Measurements from ENCODE around the gene ORAI3. TPM values are rescaled to one million over a fixed set of nuclear protein-coding genes. Genes with fewer than 3 reads are reported as not detected.

The ORAI3 gene
- total RNA-seq, 2 donors from 2014 or later, result 7.4 to 16.8 TPM

DNA sequence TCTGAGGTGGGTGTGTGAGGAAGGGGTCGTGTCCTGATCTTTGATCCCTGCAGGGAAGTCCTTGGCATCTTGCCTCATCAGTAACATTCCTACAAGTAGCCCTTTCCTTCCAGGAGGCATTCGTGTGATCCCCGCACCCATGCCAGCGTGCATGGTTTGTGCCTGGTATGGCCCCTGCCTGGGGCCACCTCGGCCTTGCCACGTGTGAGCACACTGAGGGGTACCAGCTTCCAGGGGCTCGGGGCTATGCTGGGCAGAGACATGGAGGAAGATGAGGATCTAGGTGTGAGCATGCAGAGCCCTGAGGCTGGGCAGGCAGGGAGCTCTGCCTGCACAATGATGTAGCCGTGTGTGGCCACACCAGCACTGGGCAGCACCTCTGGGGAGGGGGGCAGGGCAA is 42.2 kb downstream of the ORAI3 start:
- Mint-ChIP-seq H3K36me3 (no peaks in the 10 kb centered on the region), H3K4me3 (no peak overlapping the region), H3K27me3 (no peaks in the 10 kb centered on the region), H3K9me3 (no peaks in the 10 kb centered on the region), H3K4me1 (ENCODE audit: low read depth in 2 of 2) (peaks cover 9 to 11% of the 10 kb centered on the region in 2 donors), H3K27ac (no peak overlapping the region)
- DNase-seq (ENCODE audit: low spot score), result no peak
- ATAC-seq, result no peak

DNA sequence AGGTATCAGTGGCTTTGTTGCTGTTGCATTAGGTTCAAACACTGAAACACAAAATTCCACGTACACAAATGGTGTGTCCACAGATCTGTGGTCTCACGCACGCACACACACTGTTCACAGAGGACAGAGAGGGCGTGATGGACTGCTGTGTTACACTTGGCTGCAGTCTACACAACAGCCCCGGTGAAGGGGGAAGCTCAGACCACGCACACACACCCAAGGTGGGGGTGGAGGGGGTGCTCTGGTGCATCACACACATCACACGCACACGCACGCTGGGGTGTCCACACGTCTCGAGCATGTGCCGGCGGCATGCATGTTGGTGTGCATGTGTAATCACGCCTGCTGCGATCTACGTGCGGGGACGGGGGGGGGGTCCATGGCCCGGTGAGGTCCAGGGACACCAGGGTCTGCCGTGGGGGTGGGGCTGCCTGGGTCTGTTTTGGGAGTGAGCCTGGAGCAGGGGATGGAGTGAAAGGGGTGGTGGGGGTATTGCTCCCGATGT is 43.5 kb downstream of the ORAI3 start:
- DNase-seq (ENCODE audit: low spot score) (no peak), ATAC-seq (no peak)
- Mint-ChIP-seq H3K9me3 (no peaks in the 10 kb centered on the region), H3K4me1 (ENCODE audit: low read depth in 2 of 2) (peaks cover 14 to 15% of the 10 kb centered on the region in 2 donors), H3K36me3 (no peaks in the 10 kb centered on the region), H3K27me3 (peaks cover 0 to 4% of the 10 kb centered on the region in 2 donors), H3K27ac (peak overlapping the region in 1 of 2 donors; percentile 49), H3K4me3 (no peak overlapping the region)

DNA sequence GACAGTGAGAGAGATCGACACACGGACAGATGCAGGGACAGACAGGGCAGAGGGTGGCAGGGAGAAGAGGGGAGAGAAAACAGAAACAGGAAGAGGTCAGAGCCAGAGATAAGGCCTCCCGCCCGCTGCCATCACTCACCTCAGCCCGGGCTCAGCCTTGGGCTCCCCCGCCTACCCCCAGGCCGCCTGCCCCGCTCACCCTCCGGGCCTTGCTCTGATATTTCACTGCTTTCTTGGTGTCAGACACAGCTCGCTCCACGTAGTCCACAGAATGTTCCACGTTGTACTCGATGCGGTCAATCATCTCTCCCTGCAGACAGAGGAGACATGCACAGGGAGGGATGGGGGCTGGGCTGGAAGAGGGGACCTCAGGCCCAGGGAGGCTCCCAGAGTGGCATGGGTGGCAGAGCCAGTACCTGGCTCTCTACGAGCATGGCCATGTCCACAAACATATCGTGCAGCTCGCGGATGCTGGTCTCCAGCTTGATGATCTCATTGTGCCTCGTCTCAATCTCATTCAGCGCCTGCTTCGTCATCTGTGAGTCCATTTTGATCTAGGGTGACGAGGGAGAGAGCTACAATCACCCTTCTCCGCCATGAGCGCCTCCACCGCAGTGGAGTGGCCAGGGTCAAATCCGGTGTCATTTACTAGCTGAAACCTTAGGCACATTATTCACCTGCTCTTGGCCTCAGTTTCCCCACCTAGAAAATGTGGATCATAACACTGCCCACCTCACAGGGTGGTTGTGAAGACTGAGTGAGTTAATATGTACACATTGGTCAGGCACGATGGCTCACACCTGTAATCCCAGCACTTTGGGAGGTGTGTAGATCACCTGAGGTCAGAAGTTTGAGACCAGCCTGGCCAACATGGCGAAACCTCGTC is 44.3 kb downstream of the ORAI3 start:
- ATAC-seq (no peak), DNase-seq (ENCODE audit: low spot score) (no peak)
- Mint-ChIP-seq H3K4me1 (ENCODE audit: low read depth in 2 of 2) (peaks cover 14 to 15% of the 10 kb centered on the region in 2 donors), H3K4me3 (no peak overlapping the region), H3K36me3 (no peaks in the 10 kb centered on the region), H3K27me3 (peaks cover 0 to 4% of the 10 kb centered on the region in 2 donors), H3K9me3 (no peaks in the 10 kb centered on the region), H3K27ac (peak overlapping the region; percentile 19 to 49)

DNA sequence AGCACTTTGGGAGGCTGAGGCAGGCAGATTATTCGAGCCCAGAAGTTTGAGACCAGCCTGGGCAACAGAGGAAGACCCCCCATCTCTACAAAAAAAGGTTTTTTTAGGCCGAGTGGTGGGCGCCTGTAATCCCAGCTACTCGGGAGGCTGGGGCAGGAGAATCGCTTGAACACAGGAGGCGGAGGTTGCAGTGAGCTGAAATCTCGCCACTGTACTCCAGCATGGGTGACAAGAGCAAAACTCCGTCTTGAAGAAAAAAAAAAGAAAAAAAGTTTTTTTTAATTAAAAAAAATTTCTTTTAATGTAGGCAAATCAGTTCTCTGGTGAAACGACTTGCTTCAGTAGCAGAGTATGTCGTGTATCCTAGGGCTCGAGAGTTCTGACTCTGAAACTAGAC is 47.1 kb downstream of the ORAI3 start:
- peaks cover 14 to 15% of the 10 kb centered on the region in 2 donors for H3K4me1 Mint-ChIP-seq (ENCODE audit: low read depth in 2 of 2)

DNA sequence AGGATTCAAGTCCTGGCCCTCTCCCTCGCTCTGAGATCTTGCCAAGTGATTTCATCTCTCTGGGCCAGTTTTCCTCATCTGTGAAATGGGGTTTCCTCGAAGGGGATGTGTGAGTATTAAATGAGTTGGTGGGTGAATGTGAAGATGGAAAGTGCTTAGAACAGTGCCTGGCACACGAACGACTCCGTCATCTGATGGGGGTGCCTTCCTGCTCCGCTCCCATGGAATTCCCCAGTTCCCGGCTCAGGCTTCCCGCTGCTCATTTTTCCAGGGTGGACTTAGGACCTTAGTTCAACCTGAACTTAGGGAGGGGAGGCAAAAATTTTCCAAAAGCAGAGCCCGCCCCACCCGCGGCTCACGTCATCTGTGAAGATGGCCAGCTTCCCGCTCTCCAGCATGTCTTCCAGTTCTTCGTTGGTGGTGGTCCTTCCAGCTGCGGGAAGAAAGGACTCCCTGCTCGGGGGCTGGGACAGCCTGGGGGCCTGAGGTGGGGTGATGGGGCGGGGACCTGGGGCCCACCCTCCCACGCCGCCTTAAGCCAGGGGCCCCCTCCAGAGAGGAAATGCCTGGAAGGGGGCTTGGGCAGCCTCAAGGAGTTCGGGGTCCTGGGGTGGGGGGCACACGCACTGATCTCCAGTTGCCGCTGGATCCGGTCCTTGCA is 47.6 kb downstream of the ORAI3 start:
- peak overlapping the region in 1 of 2 donors; percentile 18 for H3K27ac Mint-ChIP-seq

More for the DNA sequence above, 47.1 kb downstream of the ORAI3 start:
- H3K4me3 Mint-ChIP-seq, result peak overlapping the region; percentile 79
- no peak for DNase-seq (ENCODE audit: low spot score)
- H3K36me3 Mint-ChIP-seq, result no peaks in the 10 kb centered on the region
- H3K27ac Mint-ChIP-seq, result peak overlapping the region in 1 of 2 donors; percentile 18
- peaks cover 0 to 4% of the 10 kb centered on the region in 2 donors for H3K27me3 Mint-ChIP-seq
- ATAC-seq, result no peak
- no peaks in the 10 kb centered on the region for H3K9me3 Mint-ChIP-seq

DNA sequence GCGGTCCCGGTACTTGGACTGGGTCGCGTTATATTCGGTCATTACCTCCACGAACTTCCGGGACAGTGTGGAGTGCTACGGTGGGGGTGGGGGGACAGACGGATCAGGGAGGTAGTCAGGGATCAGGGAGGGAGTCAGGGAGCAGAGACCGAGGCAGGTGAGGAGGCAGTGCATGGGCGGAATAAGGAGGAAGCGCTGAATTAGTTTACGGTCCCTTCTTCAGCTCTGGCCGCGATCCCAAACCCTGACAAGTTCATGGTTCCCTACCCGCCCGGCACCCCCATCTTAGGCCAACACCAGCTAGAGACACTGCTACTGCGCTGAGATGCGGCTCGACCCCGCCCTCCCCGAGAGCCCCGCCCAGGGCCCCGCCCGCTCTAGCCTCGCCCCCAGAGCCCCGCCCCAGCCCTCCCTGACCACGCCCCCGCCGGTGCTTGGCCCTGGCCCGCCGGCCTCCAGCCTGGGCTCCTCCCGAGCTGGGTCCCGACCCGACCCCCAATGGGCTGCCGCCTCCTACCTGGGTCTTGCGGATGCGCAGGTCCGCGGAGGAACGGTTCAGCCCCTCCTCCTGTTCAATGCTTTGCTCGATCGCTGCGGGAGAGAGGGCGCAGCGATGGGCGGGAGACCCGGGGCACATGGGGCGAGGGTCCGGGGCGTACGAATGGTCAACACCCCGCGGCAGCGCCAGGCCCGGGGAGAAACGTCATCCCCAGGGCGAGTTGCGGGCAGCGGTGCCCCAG is 48.3 kb downstream of the ORAI3 start:
- Mint-ChIP-seq H3K27ac (no peak overlapping the region), H3K27me3 (peaks cover 0 to 5% of the 10 kb centered on the region in 2 donors), H3K4me1 (ENCODE audit: low read depth in 2 of 2) (peaks cover 10 to 14% of the 10 kb centered on the region in 2 donors), H3K36me3 (no peaks in the 10 kb centered on the region), H3K9me3 (no peaks in the 10 kb centered on the region), H3K4me3 (peak overlapping the region; percentile 79)
- peak; percentile 95 to 96 for ATAC-seq
- peak; percentile 72 for DNase-seq (ENCODE audit: low spot score)

More for the DNA sequence above, 47.6 kb downstream of the ORAI3 start:
- no peak for DNase-seq (ENCODE audit: low spot score)
- Mint-ChIP-seq H3K4me1 (ENCODE audit: low read depth in 2 of 2) (peaks cover 10 to 14% of the 10 kb centered on the region in 2 donors), H3K27me3 (peaks cover 0 to 4% of the 10 kb centered on the region in 2 donors), H3K4me3 (peak overlapping the region; percentile 79), H3K9me3 (no peaks in the 10 kb centered on the region), H3K36me3 (no peaks in the 10 kb centered on the region)
- ATAC-seq, result no peak

DNA sequence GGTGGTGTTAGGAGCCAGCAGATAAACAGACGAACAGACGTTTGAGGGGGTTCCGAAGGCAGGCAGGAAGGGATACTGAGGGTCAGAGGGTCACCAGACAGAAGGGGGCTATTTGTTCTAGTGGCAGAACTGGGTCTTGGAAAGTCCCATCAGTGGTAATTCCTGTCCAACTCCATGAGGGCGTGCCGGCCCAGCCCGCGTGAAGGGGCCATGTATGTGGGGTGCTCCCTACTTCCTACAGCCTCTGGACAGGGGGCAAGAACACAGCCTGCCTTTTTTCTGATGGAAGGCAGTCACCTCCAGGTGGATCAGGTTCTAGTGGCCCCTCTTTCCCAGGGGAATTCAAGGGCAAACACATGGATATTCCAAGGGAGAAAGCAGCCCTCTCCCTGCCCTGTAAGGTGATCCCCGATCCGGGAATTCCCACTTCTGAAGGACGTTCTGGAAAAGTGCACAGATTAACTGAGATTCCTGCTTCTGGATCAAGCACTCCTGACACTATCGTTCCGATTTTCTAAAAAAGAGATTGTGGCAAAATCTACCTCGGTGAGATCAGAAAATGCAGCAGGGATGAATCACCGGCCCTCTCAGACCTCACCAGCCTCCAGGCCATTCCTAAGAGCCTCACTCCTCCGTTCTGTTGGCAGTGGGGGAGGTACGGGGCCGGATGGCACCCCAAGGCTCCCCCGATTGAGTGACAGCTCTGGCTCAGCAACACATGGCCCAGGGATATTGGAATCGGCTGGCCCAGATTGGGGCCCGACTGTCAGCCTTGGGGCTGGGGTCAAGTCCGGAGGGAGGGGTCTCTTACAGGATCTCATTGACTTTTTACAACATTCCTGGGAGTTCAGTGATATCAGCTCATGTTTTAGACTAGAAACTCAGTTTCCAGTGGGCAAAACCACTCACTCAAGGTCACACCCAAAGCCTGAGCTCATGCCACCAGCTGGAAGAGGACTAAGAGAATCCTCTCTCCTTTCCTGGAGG is 49.1 kb downstream of the ORAI3 start:
- Mint-ChIP-seq H3K4me1 (ENCODE audit: low read depth in 2 of 2) (peaks cover 7 to 14% of the 10 kb centered on the region in 2 donors), H3K4me3 (peak overlapping the region; percentile 8), H3K36me3 (no peaks in the 10 kb centered on the region), H3K9me3 (no peaks in the 10 kb centered on the region), H3K27ac (no peak overlapping the region), H3K27me3 (peaks cover 0 to 6% of the 10 kb centered on the region in 2 donors)
- DNase-seq (ENCODE audit: low spot score) (no peak), ATAC-seq (no peak)

DNA sequence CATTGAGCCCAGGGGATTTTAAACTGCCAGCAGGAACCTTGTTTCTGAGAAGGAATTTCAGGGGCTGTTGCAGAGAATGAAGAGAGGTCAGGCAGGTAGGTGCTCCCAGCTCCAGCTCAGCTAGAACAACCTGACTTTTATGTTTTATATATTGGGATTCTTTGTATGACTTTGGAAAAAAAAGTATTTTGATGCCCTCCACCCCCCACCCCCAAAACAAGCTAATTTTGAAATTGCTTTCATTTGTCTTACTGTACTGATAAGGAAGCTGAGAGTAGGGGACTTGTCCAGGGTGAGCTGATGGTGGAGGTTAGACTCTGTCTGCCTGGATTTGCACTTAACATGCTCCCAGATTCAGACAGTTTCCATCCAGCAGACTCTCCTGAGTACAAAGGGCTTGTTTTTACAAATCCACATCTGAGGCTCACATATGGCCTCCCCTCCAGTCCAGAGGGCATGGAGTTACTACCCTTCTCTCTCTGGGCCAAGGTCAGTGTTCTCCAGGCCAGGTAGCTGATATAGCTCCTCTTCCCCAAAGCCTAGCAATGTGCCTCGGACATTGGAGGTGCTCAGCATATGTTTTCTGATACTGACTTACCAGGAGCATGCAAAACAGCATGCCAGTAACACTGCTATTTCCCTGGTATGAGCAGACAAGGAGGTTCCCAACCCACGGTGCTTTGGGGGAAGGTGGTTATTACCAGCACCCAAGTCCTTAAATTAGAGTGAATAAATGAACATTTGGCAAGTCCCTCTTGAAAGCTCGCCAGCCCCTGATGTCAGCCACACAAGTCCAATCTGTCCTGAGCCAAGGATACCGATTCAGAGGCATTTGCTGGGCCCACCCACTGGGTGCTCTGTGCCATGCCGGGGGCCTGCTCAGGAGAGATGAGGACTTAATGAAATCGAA is 50.2 kb downstream of the ORAI3 start:
- H3K36me3 Mint-ChIP-seq, result no peaks in the 10 kb centered on the region
- H3K27me3 Mint-ChIP-seq, result peaks cover 0 to 6% of the 10 kb centered on the region in 2 donors
- ATAC-seq (no peak), DNase-seq (ENCODE audit: low spot score) (no peak)
- H3K4me3 Mint-ChIP-seq, result no peak overlapping the region
- H3K9me3 Mint-ChIP-seq, result no peaks in the 10 kb centered on the region
- peaks cover 7 to 14% of the 10 kb centered on the region in 2 donors for H3K4me1 Mint-ChIP-seq (ENCODE audit: low read depth in 2 of 2)
- H3K27ac Mint-ChIP-seq, result no peak overlapping the region

DNA sequence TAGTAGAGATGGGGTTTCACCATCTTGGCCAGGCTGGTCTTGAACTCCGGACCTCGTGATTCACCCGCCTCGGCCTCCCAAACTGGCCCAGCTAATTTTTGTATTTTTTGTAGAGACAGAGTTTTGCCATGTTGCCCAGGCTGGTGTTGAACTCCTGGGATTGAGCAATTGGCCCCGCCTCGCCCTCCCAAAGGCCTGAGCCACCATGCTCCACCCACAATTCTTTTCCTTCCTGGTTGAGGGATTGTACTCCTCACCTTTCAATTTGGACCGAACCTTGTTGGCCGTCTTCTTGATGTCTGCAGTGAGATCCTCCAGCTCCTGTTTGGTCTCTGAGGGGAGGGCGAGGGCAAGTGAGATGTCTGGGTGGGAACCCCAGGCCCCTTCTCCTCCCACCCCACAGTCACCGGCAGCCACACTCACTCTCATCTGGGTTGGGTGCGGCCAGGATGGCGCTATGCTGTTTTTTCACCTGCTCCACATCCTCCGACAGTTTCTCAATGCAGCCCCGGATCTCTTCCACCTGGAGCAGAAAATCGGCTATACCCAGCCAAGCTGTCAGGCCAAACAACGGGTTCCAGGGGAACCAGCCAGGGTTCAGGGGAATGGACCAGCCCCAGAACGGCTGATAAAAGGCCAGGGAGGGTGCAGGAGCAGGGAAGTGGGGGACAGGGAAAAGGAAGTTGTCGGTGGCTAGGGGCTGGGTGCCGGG is 52.0 kb downstream of the ORAI3 start:
- peaks cover 0 to 6% of the 10 kb centered on the region in 2 donors for H3K27me3 Mint-ChIP-seq
- H3K36me3 Mint-ChIP-seq, result no peaks in the 10 kb centered on the region
- no peak overlapping the region for H3K27ac Mint-ChIP-seq
- ATAC-seq, result no peak
- no peak for DNase-seq (ENCODE audit: low spot score)
- H3K9me3 Mint-ChIP-seq, result no peaks in the 10 kb centered on the region
- no peak overlapping the region for H3K4me3 Mint-ChIP-seq
- peaks cover 4 to 6% of the 10 kb centered on the region in 2 donors for H3K4me1 Mint-ChIP-seq (ENCODE audit: low read depth in 2 of 2)

DNA sequence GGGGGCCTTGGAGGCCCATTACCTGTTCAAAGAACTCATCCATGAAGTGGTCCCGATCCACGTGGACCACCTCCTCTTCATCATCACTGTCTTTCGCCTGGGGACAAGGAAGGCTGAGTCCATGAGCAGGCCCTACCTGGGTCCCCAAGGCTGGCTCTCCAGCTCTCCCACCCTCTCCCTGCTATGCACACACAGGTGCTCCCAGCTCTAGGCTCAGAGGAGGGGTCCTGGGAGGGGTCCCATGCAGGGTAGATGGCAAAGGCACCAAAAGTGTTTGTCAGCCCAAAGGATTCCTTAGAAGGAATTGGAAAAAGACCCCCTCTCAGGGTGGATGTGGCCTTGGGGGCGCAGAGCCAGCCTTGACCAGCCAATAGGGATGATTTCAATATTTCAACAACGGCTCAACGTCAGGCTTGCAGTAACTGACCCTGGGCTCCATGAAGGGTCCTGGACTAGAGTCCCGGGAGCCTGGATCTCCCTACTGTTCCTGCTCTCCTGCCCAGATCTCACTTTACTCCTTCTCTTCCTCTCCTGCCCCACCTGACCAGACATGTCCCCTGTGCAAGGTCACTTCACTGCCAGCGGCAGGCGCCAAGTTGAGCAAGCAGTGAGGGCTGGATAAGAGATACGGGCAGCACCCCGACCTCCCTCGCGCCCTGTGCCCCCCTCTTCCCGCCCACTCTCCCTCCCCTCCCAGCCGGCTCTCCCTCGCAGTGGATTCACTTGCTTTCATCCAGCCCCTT is 52.8 kb downstream of the ORAI3 start:
- no peak for DNase-seq (ENCODE audit: low spot score)
- Mint-ChIP-seq H3K27me3 (peaks cover 0 to 6% of the 10 kb centered on the region in 2 donors), H3K9me3 (no peaks in the 10 kb centered on the region), H3K27ac (no peak overlapping the region), H3K36me3 (no peaks in the 10 kb centered on the region), H3K4me3 (no peak overlapping the region), H3K4me1 (ENCODE audit: low read depth in 2 of 2) (no peaks in the 10 kb centered on the region)
- ATAC-seq, result no peak

DNA sequence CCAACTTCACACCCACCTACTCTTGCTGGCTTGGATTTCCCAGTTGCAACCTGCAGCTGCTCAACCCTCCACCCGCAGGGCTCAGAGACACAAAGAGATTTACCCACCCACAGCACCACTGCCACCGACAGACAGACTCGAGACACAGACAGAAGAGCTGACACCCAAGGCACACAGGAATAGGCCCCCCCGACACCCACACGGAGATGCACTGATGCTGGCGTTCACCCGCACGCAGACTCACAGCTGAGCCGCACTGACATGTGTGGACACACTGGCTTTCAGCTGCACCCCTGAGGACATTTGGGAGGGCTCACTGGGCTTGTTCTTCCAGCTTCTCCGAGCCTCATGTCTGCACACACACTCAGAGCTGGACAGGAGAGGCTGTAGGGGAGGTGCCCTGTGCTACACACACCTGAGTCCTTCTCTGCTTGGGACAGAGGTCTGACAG is 53.4 kb downstream of the ORAI3 start:
- Mint-ChIP-seq H3K36me3 (no peaks in the 10 kb centered on the region), H3K4me3 (no peak overlapping the region), H3K27me3 (peaks cover 0 to 6% of the 10 kb centered on the region in 2 donors), H3K27ac (no peak overlapping the region), H3K4me1 (ENCODE audit: low read depth in 2 of 2) (no peaks in the 10 kb centered on the region), H3K9me3 (no peaks in the 10 kb centered on the region)
- no peak for ATAC-seq
- no peak for DNase-seq (ENCODE audit: low spot score)

All from natural killer cell treated with Interleukin-12 subunit alpha and Interleukin-12 subunit beta and Interleukin-15 and Interleukin-18, amount 100 ng/mL, for 72 hours (primary cell).